ENCODE data around the gene CDC45.

DNA sequence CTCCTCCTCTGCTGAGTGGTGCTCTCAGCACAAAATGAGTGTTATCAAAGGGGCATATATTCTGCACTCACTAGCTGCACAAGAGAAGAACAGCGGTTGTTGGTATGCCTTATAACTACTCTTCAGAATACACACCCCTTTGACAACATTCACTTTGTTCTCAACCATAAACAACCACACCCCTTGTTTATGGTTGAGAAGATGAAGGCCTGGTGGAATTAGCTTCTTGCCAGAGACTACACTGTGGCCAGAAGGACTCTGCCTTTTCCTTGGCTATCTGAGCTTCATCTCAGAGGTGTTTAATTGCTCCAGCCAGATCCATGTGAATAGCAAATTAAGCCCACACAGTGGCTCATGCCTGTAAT is 89.5 kb downstream of the CDC45 start:
- TF ChIP-seq, protein P1, sequence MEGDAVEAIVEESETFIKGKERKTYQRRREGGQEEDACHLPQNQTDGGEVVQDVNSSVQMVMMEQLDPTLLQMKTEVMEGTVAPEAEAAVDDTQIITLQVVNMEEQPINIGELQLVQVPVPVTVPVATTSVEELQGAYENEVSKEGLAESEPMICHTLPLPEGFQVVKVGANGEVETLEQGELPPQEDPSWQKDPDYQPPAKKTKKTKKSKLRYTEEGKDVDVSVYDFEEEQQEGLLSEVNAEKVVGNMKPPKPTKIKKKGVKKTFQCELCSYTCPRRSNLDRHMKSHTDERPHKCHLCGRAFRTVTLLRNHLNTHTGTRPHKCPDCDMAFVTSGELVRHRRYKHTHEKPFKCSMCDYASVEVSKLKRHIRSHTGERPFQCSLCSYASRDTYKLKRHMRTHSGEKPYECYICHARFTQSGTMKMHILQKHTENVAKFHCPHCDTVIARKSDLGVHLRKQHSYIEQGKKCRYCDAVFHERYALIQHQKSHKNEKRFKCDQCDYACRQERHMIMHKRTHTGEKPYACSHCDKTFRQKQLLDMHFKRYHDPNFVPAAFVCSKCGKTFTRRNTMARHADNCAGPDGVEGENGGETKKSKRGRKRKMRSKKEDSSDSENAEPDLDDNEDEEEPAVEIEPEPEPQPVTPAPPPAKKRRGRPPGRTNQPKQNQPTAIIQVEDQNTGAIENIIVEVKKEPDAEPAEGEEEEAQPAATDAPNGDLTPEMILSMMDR (conservative IDR thresholded peaks at IDR 0.05 in 1 of 2, IDR thresholded peaks at IDR 0.05 in 1 of 2; ENCODE audit: low read depth in 1 of 2, low read length in 2 of 2), result no peak
- no peak for TF ChIP-seq EZH2 (IDR thresholded peaks at IDR 0.05; ENCODE audit: low read length, missing control alignments)

Data from fibroblast of lung (primary cell).